GM19351 (cell line): ENCODE data around the gene RGS6.

Experiments used
- ATAC-seq: cut with Tn5 transposase; IDR thresholded peaks from one replicate; pipeline ENCODE4 v1.9.1; 2021; ENCODE audit warnings: mild to moderate bottlenecking, moderate library complexity; ENCODE audit not compliant: unreplicated experiment

Gene RGS6

DNA sequence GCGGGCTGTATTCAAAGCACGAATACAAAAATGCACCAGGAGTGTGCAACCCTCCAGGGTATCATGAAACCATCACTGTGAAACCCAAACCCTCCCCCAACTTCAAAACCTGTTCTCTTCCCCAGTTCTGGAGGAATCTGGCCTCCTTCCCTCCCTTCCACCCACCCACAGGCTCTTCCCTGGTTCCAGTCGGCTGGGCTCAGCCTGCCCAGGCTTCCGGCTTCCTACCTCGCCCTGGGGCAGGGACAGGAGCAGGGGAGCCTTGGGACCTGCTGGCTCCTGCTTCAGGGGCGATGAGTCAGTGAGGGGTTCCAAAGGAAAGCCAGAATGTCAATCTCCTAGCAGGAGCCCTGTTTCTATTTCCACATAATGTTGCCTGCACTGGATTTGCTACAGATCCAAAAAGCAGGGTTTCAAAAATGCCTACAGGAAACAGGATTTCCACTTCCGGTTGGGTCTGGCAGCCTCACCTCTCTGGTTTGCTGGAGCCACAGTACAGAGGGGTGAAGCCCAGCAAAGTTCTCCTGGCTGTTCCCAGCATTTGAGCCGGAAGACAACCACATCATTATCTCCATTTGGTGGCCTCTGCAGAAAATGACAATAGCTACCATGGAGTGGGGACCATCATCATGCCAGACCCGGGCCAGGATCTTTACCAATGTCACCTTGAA, 683.4 kb downstream of the RGS6 start:
- ATAC-seq: no peak
